ENCODE measurements around the gene TBC1D22A. TPM values are rescaled to one million over a fixed set of nuclear protein-coding genes. Genes with fewer than 3 reads are reported as not detected.

TBC1D22A gene
- total and polyA plus RNA-seq, 10 of the 15 experiments (the other 5 are each of a cell fraction or from before 2014, with no cell fraction given): 0.63 to 44.7 (median 27.4) TPM

GRCh38 chr22:46858181-46858771 is 95.8 kb downstream of the TBC1D22A start:
- peaks cover 1 to 13% of the 10 kb centered on the region in 2 experiments; a peak in 3 of 4 replicates for H3K36me3 ChIP-seq (ENCODE audit: control insufficient read depth in 2 of 2, insufficient read depth in 2 of 2, low read length in 1 of 2)
- TF ChIP-seq ZBTB40 (IDR thresholded peaks at IDR 0.05; ENCODE audit: borderline replicate concordance): no peak
- TF ChIP-seq ZZZ3 (IDR thresholded peaks at IDR 0.05; ENCODE audit: control insufficient read depth, insufficient read length, low read depth): no peak
- no peak for TF ChIP-seq MYC (IDR thresholded peaks at IDR 0.05; ENCODE audit: insufficient read depth, insufficient read length, insufficient replicate concordance, low read length, severe bottlenecking)
- no peak for TF ChIP-seq YBX1 (IDR thresholded peaks at IDR 0.05)
- TF ChIP-seq SUPT20H (IDR thresholded peaks at IDR 0.05; ENCODE audit: borderline replicate concordance, control insufficient read depth, low read depth, low read length): no peak
- TF ChIP-seq SREBF1 (IDR thresholded peaks at IDR 0.05; ENCODE audit: low read length): no peak
- no peak for TF ChIP-seq MLLT1 (IDR thresholded peaks at IDR 0.05)
- TF ChIP-seq RELA (IDR thresholded peaks at IDR 0.05; ENCODE audit: borderline replicate concordance, partially characterized antibody): no peak
- no peak for TF ChIP-seq ZNF622 (IDR thresholded peaks at IDR 0.05)
- RAD21 ChIA-PET (ENCODE audit: unreplicated experiment): no interaction called here
- no peak overlapping the region for H3K27ac ChIP-seq (ENCODE audit: control insufficient read depth, insufficient read depth)
- intact Hi-C loops (cut with micrococcal nuclease; ENCODE audit: unreplicated experiment) (no loop called here), in situ Hi-C loops (cut with MboI) (no loop called here)
- no peak overlapping the region for H3K4me2 ChIP-seq (ENCODE audit: control insufficient read depth, insufficient read depth)
- no peak overlapping the region for H3K9ac ChIP-seq (ENCODE audit: control insufficient read depth, insufficient read depth, low read length)
- BruUV-seq (replicated peaks): no TSS peak
- WGBS (ENCODE audit: insufficient coverage, insufficient replicate concordance, low lambda C conversion rate, missing lambda C conversion rate): 97% methylated on average over 23 of the region's 23 CpGs
- POLR2A ChIA-PET: no interaction called here
- DNase-seq (ENCODE audit: low read depth, low spot score) (no peak), FAIRE-seq (no peak), ATAC-seq (no peak)
- H3K79me2 ChIP-seq (ENCODE audit: control insufficient read depth, insufficient read depth, low read length): no peaks in the 10 kb centered on the region; the same call in none of the 2 replicates
- CTCF ChIA-PET: no interaction called here
- SMC1A ChIA-PET (ENCODE audit: uncharacterized antibody, unreplicated experiment): no interaction called here
- H3K9me3 ChIP-seq (replicated peaks; ENCODE audit: control insufficient read depth, insufficient read depth, low read length): no peaks in the 10 kb centered on the region; the same call in 2 of the 3 replicates
- no peaks in the 10 kb centered on the region; the same call in 1 of the 2 replicates for H3K4me1 ChIP-seq (ENCODE audit: control insufficient read depth, insufficient read depth, low read length)
- H3K4me3 ChIP-seq: no peak overlapping the region
- H4K20me1 ChIP-seq (ENCODE audit: control insufficient read depth, insufficient read depth): no peaks in the 10 kb centered on the region; the same call in 1 of the 2 replicates
- no peak overlapping the region for H2AFZ ChIP-seq (ENCODE audit: control insufficient read depth, low read depth, low read length)
- no peaks in the 10 kb centered on the region for H3K27me3 ChIP-seq (replicated peaks in 1 of 2; ENCODE audit: control insufficient read depth in 2 of 2, insufficient read depth in 2 of 2, low read length in 1 of 2)

Data from GM12878 (cell line).